G401.6 (cell line): Measurements from ENCODE around the gene TMEM259.

Experiments used
- FAIRE-seq: peaks from 2 replicates; lab custom pipeline; 2012; peaks lifted over from hg19 to GRCh38; lab: Jason Lieb, UNC

Gene TMEM259

GRCh38 chr19:1055028-1055425, 34.1 kb upstream of the TMEM259 start:
- no peak for FAIRE-seq

- FAIRE-seq = no peak
Measured at GRCh38 chr19:1054102-1055027, 33.4 kb upstream of the TMEM259 start.

- no peak for FAIRE-seq
Measured at GRCh38 chr19:1053176-1054101, 32.5 kb upstream of the TMEM259 start.

GRCh38 chr19:1052349-1052975, 31.5 kb upstream of the TMEM259 start:
- FAIRE-seq = no peak

- no peak for FAIRE-seq
Measured at GRCh38 chr19:1051791-1052190, 30.9 kb upstream of the TMEM259 start.

GRCh38 chr19:1050989-1051788, 30.3 kb upstream of the TMEM259 start:
- no peak for FAIRE-seq

- no peak for FAIRE-seq
Measured at GRCh38 chr19:1049800-1050199, 28.9 kb upstream of the TMEM259 start.

GRCh38 chr19:1049106-1049505, 28.2 kb upstream of the TMEM259 start:
- no peak for FAIRE-seq

- no peak for FAIRE-seq
Measured at GRCh38 chr19:1047696-1048147, 26.8 kb upstream of the TMEM259 start.

- FAIRE-seq = no peak
Measured at GRCh38 chr19:1046836-1047695, 26.1 kb upstream of the TMEM259 start.

- FAIRE-seq = no peak
Measured at GRCh38 chr19:1046117-1046626, 25.2 kb upstream of the TMEM259 start.

- no peak for FAIRE-seq
Measured at GRCh38 chr19:1045247-1045603, 24.3 kb upstream of the TMEM259 start.

GRCh38 chr19:1042689-1043511, 22.0 kb upstream of the TMEM259 start:
- no peak for FAIRE-seq

GRCh38 chr19:1041835-1042685, 21.1 kb upstream of the TMEM259 start:
- FAIRE-seq = no peak

- no peak for FAIRE-seq
Measured at GRCh38 chr19:1041272-1041834, 20.4 kb upstream of the TMEM259 start.

GRCh38 chr19:1040476-1041271, 19.8 kb upstream of the TMEM259 start:
- peak; percentile 89 for FAIRE-seq
